WTC11 (cell line): ENCODE data around the gene ABCC3. TPM values are rescaled to one million over a fixed set of nuclear protein-coding genes. Genes with fewer than 3 reads are reported as not detected.
A peak's percentile ranks its signal among the peaks of the same experiment; 100 is the strongest.

ENCODE experiments used
- ATAC-seq: fragments of 200-7000 bp; cut with Tn5 transposase; 2 replicates; pipeline ENCODE4 v1.10.0; 2021; ENCODE audit warnings: mild to moderate bottlenecking, moderate library complexity
- CTCF ChIA-PET: fragments of 300-600 bp; sonication (Branson Sonifier 250); formaldehyde crosslinking; loops from one replicate; lab custom pipeline; 2021; ENCODE audit warnings: antibody characterized with exemption; lab: Charles Lee
- POLR2A ChIA-PET: fragments of 350-600 bp; sonication (Branson Sonifier 250); formaldehyde crosslinking; loops from one replicate; lab custom pipeline; 2021; ENCODE audit warnings: antibody characterized with exemption; lab: Charles Lee
- DNase-seq: peaks from one replicate; pipeline ENCODE4 v3.0.0; 2021; ENCODE audit warnings: low spot score
- H3K27ac Mint-ChIP-seq: 2 replicates; pipeline ENCODE4 v1.8.0; 2021; ENCODE audit warnings: mixed read lengths
- H3K27me3 Mint-ChIP-seq: 2 replicates; pipeline ENCODE4 v1.8.0; 2021; ENCODE audit warnings: low read depth, mild to moderate bottlenecking, moderate library complexity, mixed read lengths
- H3K36me3 Mint-ChIP-seq: 2 replicates; pipeline ENCODE4 v1.8.0; 2021; ENCODE audit warnings: mixed read lengths
- H3K4me1 Mint-ChIP-seq: 2 replicates; pipeline ENCODE4 v1.8.0; 2022; ENCODE audit warnings: mixed read lengths
- H3K4me3 Mint-ChIP-seq: 2 replicates; pipeline ENCODE4 v1.8.0; 2021; ENCODE audit warnings: mild to moderate bottlenecking, moderate library complexity, mixed read lengths
- H3K9me3 Mint-ChIP-seq: 2 replicates; pipeline ENCODE4 v1.8.0; 2021; ENCODE audit warnings: mixed read lengths
- ATF2 ChIP-seq: sonication (generic); formaldehyde crosslinking; IDR thresholded peaks from 2 replicates; pipeline ENCODE4 v1.8.1; 2022; ENCODE audit warnings: low read depth, missing genetic modification reagents, borderline replicate concordance
- ATF3 ChIP-seq: sonication (generic); formaldehyde crosslinking; conservative IDR thresholded peaks from 2 replicates; pipeline ENCODE4 v1.8.1; 2022; ENCODE audit warnings: mild to moderate bottlenecking, missing genetic modification reagents
- CBFB ChIP-seq: sonication (generic); formaldehyde crosslinking; IDR thresholded peaks from 2 replicates; pipeline ENCODE4 v1.8.1; 2022; ENCODE audit warnings: mild to moderate bottlenecking, low read depth, missing genetic modification reagents
- CTCF ChIP-seq: fragments of 200-600 bp; IDR thresholded peaks from 2 replicates; pipeline ENCODE4 v1.8.0; 2022; ENCODE audit warnings: antibody characterized with exemption
- EMX1 ChIP-seq: fragments of 250-450 bp; sonication (Bioruptor Pico); IDR thresholded peaks from 2 replicates; pipeline ENCODE4 v1.8.0; 2021; ENCODE audit warnings: mild to moderate bottlenecking
- JAZF1 ChIP-seq: fragments of 250-450 bp; sonication (Bioruptor Pico); IDR thresholded peaks from 2 replicates; pipeline ENCODE4 v1.9.0; 2021; ENCODE audit warnings: moderate library complexity, mild to moderate bottlenecking, inconsistent platforms
- NFATC4 ChIP-seq: fragments of 250-450 bp; sonication (Bioruptor Pico); IDR thresholded peaks from 2 replicates; pipeline ENCODE4 v1.9.0; 2021; ENCODE audit warnings: mild to moderate bottlenecking
- NR2C2 ChIP-seq: sonication (generic); formaldehyde crosslinking; IDR thresholded peaks from 2 replicates; pipeline ENCODE4 v1.8.0; 2022; ENCODE audit warnings: mild to moderate bottlenecking, missing genetic modification reagents
- SMAD4 ChIP-seq: sonication (generic); formaldehyde crosslinking; IDR thresholded peaks from 2 replicates; pipeline ENCODE4 v1.8.0; 2022; ENCODE audit warnings: mild to moderate bottlenecking, missing genetic modification reagents
- USF2 ChIP-seq: sonication (generic); formaldehyde crosslinking; IDR thresholded peaks from 2 replicates; pipeline ENCODE4 v1.8.1; 2023; ENCODE audit warnings: mild to moderate bottlenecking, missing genetic modification reagents, moderate library complexity
- ZBTB21 ChIP-seq: sonication (generic); formaldehyde crosslinking; IDR thresholded peaks from 2 replicates; pipeline ENCODE4 v1.8.1; 2023; ENCODE audit warnings: mild to moderate bottlenecking, missing genetic modification reagents, borderline replicate concordance
- ZNF138 ChIP-seq: sonication (generic); formaldehyde crosslinking; conservative IDR thresholded peaks from 2 replicates; pipeline ENCODE4 v1.8.1; 2022; ENCODE audit warnings: mild to moderate bottlenecking, moderate library complexity, missing genetic modification reagents
- ZNF263 ChIP-seq: sonication (generic); formaldehyde crosslinking; IDR thresholded peaks from 2 replicates; pipeline ENCODE4 v1.8.1; 2022; ENCODE audit warnings: low read depth, mild to moderate bottlenecking, moderate library complexity, missing genetic modification reagents
- ZNF416 ChIP-seq: fragments of 250-450 bp; sonication (Bioruptor Pico); IDR thresholded peaks from 2 replicates; pipeline ENCODE4 v1.9.0; 2021; ENCODE audit warnings: mild to moderate bottlenecking, inconsistent platforms
- total RNA-seq: library from RNA; stranded (reverse); gene quantifications from 3 replicates; pipeline ENCODE4 v1.2.3, GENCODE V29; 2021
- TF ChIP-seq, protein P1 (sequence below): sonication (generic); formaldehyde crosslinking; IDR thresholded peaks from 2 replicates; pipeline ENCODE4 v1.8.1; 2023; ENCODE audit warnings: mild to moderate bottlenecking, moderate library complexity, missing genetic modification reagents

ABCC3 gene
- total RNA-seq, 1 experiment from 2014 or later = 0.92 TPM

DNA sequence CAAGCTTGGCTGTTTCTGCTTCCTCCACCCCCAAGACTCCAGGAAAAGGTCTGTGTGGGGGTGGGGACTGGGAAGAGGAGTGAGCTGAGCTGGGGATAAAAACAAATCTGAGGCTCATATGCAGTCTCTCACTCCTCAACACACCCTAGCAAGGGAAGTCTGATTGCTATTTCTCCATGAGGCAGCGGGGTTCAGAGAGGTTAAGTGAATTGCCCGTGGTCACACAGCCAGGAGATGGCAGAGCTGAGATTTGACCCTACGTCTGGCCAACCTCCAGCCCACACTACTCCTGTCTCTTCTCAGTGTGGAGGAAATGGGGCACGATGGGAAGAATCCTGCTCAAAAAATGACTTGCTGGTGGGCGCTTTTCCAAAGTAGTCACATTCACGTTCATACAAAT lies 4.8 kb upstream of the ABCC3 start:
- no peak for ATAC-seq
- Mint-ChIP-seq H3K27ac (no peak overlapping the region), H3K9me3 (no peaks in the 10 kb centered on the region), H3K36me3 (no peaks in the 10 kb centered on the region), H3K4me3 (no peak overlapping the region), H3K4me1 (peaks cover 27% of the 10 kb centered on the region), H3K27me3 (peaks cover 33% of the 10 kb centered on the region)
- CTCF ChIA-PET = interaction anchor here (0.6 to 7.5 kb wide), 33 partner anchors 9 to 460 kb away, joined by 3 to 121 read pairs (median 6); partner anchors contain the start of genes CACNA1G, LRRC59 and SPATA20
- TF ChIP-seq JAZF1 (no peak), ZNF416 (CRISPR knock-in tag) (no peak), SMAD4 (no peak), EMX1 (CRISPR knock-in tag) (no peak), NFATC4 (CRISPR knock-in tag) (no peak), ZNF138 (CRISPR knock-in tag) (no peak), ATF2 (CRISPR knock-in tag) (no peak)
- POLR2A ChIA-PET = no interaction called here
- DNase-seq = no peak

DNA sequence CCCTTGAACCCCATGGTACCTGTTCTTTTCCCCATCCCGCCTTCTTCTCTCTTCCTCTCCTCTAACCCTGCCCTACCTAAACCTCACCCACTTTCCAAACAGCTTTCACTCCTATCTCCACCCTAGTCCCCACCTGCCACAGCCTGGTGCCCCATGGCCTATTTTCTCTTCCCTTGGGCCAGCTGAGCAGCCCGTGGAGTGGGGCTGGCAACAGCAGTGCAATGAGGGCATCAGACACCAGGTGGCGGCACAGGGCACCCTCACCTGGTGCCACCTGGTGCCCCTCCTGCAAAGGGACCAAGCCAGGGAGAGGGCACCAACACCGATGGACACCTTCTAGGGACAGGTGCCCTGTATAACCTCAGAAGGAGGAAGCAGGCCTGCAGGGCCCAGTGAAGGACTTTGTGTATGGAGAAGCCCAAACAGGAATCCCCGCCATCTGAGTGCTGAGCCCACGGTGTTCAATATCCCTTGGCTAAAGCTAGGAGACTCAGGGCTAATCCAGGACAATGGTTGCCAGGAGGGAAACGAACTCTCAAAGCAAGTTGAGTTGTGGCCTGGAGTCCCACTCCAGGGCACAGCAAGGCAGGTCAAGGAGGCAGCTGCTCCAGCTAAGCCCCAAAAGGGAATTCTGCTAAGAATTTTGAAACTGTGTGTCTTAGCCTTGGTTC lies 4.0 kb upstream of the ABCC3 start:
- DNase-seq = peak; percentile 79
- ATAC-seq = peak; percentile 54
- TF ChIP-seq USF2 (CRISPR knock-in tag) (0 out of 2 replicates have a peak, but pooled peaks have one; percentile 27), ZNF138 (CRISPR knock-in tag) (0 out of 2 replicates have a peak, but pooled peaks have one; percentile 23), ATF3 (CRISPR knock-in tag) (no peak), CTCF (peak; percentile 65), ZNF263 (CRISPR knock-in tag) (no peak)
- TF ChIP-seq, protein P1, sequence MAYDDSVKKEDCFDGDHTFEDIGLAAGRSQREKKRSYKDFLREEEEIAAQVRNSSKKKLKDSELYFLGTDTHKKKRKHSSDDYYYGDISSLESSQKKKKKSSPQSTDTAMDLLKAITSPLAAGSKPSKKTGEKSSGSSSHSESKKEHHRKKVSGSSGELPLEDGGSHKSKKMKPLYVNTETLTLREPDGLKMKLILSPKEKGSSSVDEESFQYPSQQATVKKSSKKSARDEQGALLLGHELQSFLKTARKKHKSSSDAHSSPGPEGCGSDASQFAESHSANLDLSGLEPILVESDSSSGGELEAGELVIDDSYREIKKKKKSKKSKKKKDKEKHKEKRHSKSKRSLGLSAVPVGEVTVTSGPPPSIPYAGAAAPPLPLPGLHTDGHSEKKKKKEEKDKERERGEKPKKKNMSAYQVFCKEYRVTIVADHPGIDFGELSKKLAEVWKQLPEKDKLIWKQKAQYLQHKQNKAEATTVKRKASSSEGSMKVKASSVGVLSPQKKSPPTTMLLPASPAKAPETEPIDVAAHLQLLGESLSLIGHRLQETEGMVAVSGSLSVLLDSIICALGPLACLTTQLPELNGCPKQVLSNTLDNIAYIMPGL (CRISPR knock-in tag) = peak; percentile 69; the same call in 1 of the 2 replicates
- ChIA-PET POLR2A (no interaction called here), CTCF (interaction anchor here (0.6 to 7.5 kb wide), 36 partner anchors 9 to 233 kb away, joined by 3 to 121 read pairs (median 5); partner anchors contain the start of genes CACNA1G, LRRC59 and SPATA20)
- Mint-ChIP-seq H3K36me3 (no peaks in the 10 kb centered on the region), H3K27ac (no peak overlapping the region), H3K4me3 (no peak overlapping the region), H3K4me1 (peaks cover 25% of the 10 kb centered on the region), H3K9me3 (no peaks in the 10 kb centered on the region), H3K27me3 (peaks cover 40% of the 10 kb centered on the region)

GRCh38 chr17:50631195-50631907 lies 3.3 kb upstream of the ABCC3 start:
- Mint-ChIP-seq H3K9me3 (no peaks in the 10 kb centered on the region), H3K27ac (no peak overlapping the region), H3K4me3 (no peak overlapping the region), H3K36me3 (no peaks in the 10 kb centered on the region), H3K27me3 (peaks cover 47% of the 10 kb centered on the region), H3K4me1 (peaks cover 22% of the 10 kb centered on the region)
- ATAC-seq = no peak
- no peak for DNase-seq
- POLR2A ChIA-PET = no interaction called here
- CTCF ChIA-PET = interaction anchor here (0.6 to 7.5 kb wide), 26 partner anchors 10 to 215 kb away, joined by 3 to 121 read pairs (median 6); partner anchors contain the start of genes CACNA1G and SPATA20
- TF ChIP-seq CBFB (CRISPR knock-in tag) (no peak), ZBTB21 (CRISPR knock-in tag) (no peak), NR2C2 (no peak)
